GM10266 (cell line): ENCODE measurements around the gene LRFN4.

ENCODE experiments used
- DNase-seq: peaks from one replicate; pipeline ENCODE4 v3.0.0; 2012; ENCODE audit errors: extremely low spot score
- CTCF ChIP-seq: IDR thresholded peaks from 2 replicates; pipeline ENCODE4 v1.5.1; 2012; ENCODE audit warnings: mild to moderate bottlenecking, low read depth; ENCODE audit not compliant: control insufficient read depth, insufficient read depth; ENCODE audit errors: missing control alignments

Gene LRFN4

GRCh38 chr11:66892911-66893310 lies 36.0 kb downstream of the LRFN4 start:
- DNase-seq: no peak

GRCh38 chr11:66894141-66894540 lies 37.3 kb downstream of the LRFN4 start:
- no peak for DNase-seq
- TF ChIP-seq CTCF: no peak

More at GRCh38 chr11:66892911-66893310, 36.0 kb downstream of the LRFN4 start:
- no peak for TF ChIP-seq CTCF

GRCh38 chr11:66901964-66902390 lies 45.1 kb downstream of the LRFN4 start:
- no peak for TF ChIP-seq CTCF

GRCh38 chr11:66902486-66903177 lies 45.8 kb downstream of the LRFN4 start:
- no peak for TF ChIP-seq CTCF
- no peak for DNase-seq

More at GRCh38 chr11:66901964-66902390, 45.1 kb downstream of the LRFN4 start:
- no peak for DNase-seq

GRCh38 chr11:66904055-66904454 lies 47.2 kb downstream of the LRFN4 start:
- DNase-seq: no peak

GRCh38 chr11:66904561-66904960 lies 47.7 kb downstream of the LRFN4 start:
- TF ChIP-seq CTCF: no peak
- DNase-seq: no peak

More at GRCh38 chr11:66904055-66904454, 47.2 kb downstream of the LRFN4 start:
- TF ChIP-seq CTCF: no peak

GRCh38 chr11:66904981-66905521 lies 48.2 kb downstream of the LRFN4 start:
- no peak for DNase-seq
- no peak for TF ChIP-seq CTCF
